BJ (cell line): ENCODE results near the gene ACAD8. TPM values are rescaled to one million over a fixed set of nuclear protein-coding genes. Genes with fewer than 3 reads are reported as not detected.

Experiments
- CTCF ChIA-PET: fragments of 350-600 bp; formaldehyde crosslinking; extraction: SDS; loops from one replicate; lab custom pipeline; 2021; ENCODE audit warnings: antibody characterized with exemption, inconsistent platforms; lab: Yijun Ruan, JAX
- POLR2A ChIA-PET: fragments of 300-600 bp; sonication (Branson Sonifier 250); formaldehyde crosslinking; extraction: SDS; loops from one replicate; lab custom pipeline; 2021; ENCODE audit warnings: antibody characterized with exemption; lab: Charles Lee
- DNase-seq: peaks from one replicate; pipeline ENCODE4 v3.0.0-alpha.2; 2011; ENCODE audit warnings: low read depth
- H3K27me3 ChIP-seq: 2 replicates; pipeline ENCODE4 v1.6.0; 2011; ENCODE audit warnings: low read length; ENCODE audit not compliant: control insufficient read depth, insufficient read depth
- H3K36me3 ChIP-seq: 2 replicates; pipeline ENCODE4 v1.5.1; 2011; ENCODE audit warnings: low read length; ENCODE audit not compliant: control insufficient read depth, insufficient read depth
- H3K4me3 ChIP-seq: 2 replicates; pipeline ENCODE4 v1.5.1; 2011; ENCODE audit warnings: low read depth, mild to moderate bottlenecking, control low read depth, low read length
- CTCF ChIP-seq: IDR thresholded peaks from 2 replicates; pipeline ENCODE4 v1.5.1; 2011; ENCODE audit warnings: low read depth, mild to moderate bottlenecking, control low read depth, inconsistent platforms, low read length, moderate library complexity; ENCODE audit not compliant: insufficient read depth
- polyA plus RNA-seq: library from polyadenylated mRNA; depleted of rRNA; stranded (reverse); fragments of >200 nt; gene quantifications from 2 replicates; pipeline ENCODE4 v1.2.3, GENCODE V29; 2011

ACAD8 gene
- polyA plus RNA-seq, 1 experiment, result 19.4 TPM

- TF ChIP-seq CTCF, result no peak
- CTCF ChIA-PET, result no interaction called here
- no peak for DNase-seq
- POLR2A ChIA-PET, result no interaction called here
- Histone ChIP-seq H3K36me3 (peaks cover 3% of the 10 kb centered on the region), H3K27me3 (no peaks in the 10 kb centered on the region), H3K4me3 (no peak overlapping the region)
These were observed 21.3 kb upstream of the ACAD8 start for GRCh38 chr11:134231958-134232659.

- H3K27me3 ChIP-seq, result no peaks in the 10 kb centered on the region
- CTCF ChIA-PET, result interaction anchor here (1.0 to 2.0 kb wide), 2 partner anchors 10 to 32 kb away, joined by 3 to 11 read pairs; no protein-coding TSS in a partner anchor
- H3K4me3 ChIP-seq, result no peak overlapping the region
- no peak for TF ChIP-seq CTCF
- peaks cover 3% of the 10 kb centered on the region for H3K36me3 ChIP-seq
- POLR2A ChIA-PET, result no interaction called here
- no peak for DNase-seq
These were observed 19.6 kb upstream of the ACAD8 start for GRCh38 chr11:134233729-134234179.

GRCh38 chr11:134235399-134235798 is 18.0 kb upstream of the ACAD8 start:
- POLR2A ChIA-PET, result no interaction called here
- CTCF ChIA-PET, result interaction anchor here (0.9 to 1.0 kb wide), 2 partner anchors 9 kb away, joined by 3 read pairs; no protein-coding TSS in a partner anchor
- Histone ChIP-seq H3K27me3 (no peaks in the 10 kb centered on the region), H3K4me3 (no peak overlapping the region), H3K36me3 (peaks cover 6% of the 10 kb centered on the region)
- DNase-seq, result no peak
- TF ChIP-seq CTCF, result no peak

GRCh38 chr11:134236834-134237556 is 16.4 kb upstream of the ACAD8 start:
- CTCF ChIA-PET, result no interaction called here
- DNase-seq, result no peak
- no peak for TF ChIP-seq CTCF
- H3K36me3 ChIP-seq, result peaks cover 12% of the 10 kb centered on the region
- H3K27me3 ChIP-seq, result no peaks in the 10 kb centered on the region
- H3K4me3 ChIP-seq, result no peak overlapping the region
- POLR2A ChIA-PET, result no interaction called here

- Histone ChIP-seq H3K36me3 (peaks cover 14% of the 10 kb centered on the region), H3K4me3 (no peak overlapping the region), H3K27me3 (no peaks in the 10 kb centered on the region)
- no peak for DNase-seq
- CTCF ChIA-PET, result no interaction called here
- no peak for TF ChIP-seq CTCF
- POLR2A ChIA-PET, result no interaction called here
These were observed 15.8 kb upstream of the ACAD8 start for GRCh38 chr11:134237557-134237922.
